Measurements from ENCODE around the gene BRD9.

GRCh38 chr5:883475-884181 lies 9.0 kb downstream of the BRD9 start:
- TF ChIP-seq POLR2A (IDR thresholded peaks at IDR 0.05) = no peak
- TF ChIP-seq CTCF (IDR thresholded peaks at IDR 0.05) = no peak
- TF ChIP-seq EP300 (IDR thresholded peaks at IDR 0.05) = no peak

Measured in ovary (tissue), 3 donors.